Panc1 (cell line): Measurements from ENCODE around the gene ANO4. TPM values are rescaled to one million over a fixed set of nuclear protein-coding genes. Genes with fewer than 3 reads are reported as not detected.

Experiments
- ATAC-seq: fragments of 200-7000 bp; cut with Tn5 transposase; 2 replicates; pipeline ENCODE4 v1.9.1; 2020; ENCODE audit warnings: mild to moderate bottlenecking, moderate library complexity
- BruUV-seq: library from RNA; stranded (reverse); fragments of 400-500 nt; replicated peaks from 2 replicates; lab custom pipeline; 2021; lab: Mats Ljungman, UMichigan
- CTCF ChIA-PET: fragments of 300-600 bp; sonication (Branson Sonifier 250); formaldehyde crosslinking; loops from one replicate; lab custom pipeline; 2022; ENCODE audit warnings: antibody characterized with exemption; lab: Charles Lee
- POLR2A ChIA-PET: fragments of 300-600 bp; sonication (Branson Sonifier 250); formaldehyde crosslinking; loops from one replicate; lab custom pipeline; 2022; ENCODE audit warnings: antibody characterized with exemption; lab: Charles Lee
- DNase-seq: peaks from one replicate; pipeline ENCODE4 v3.0.0-alpha.2; 2010; ENCODE audit warnings: low read depth, low spot score
- H3K27ac ChIP-seq: 2 replicates; pipeline ENCODE4 v1.5.1; 2011; ENCODE audit warnings: mild to moderate bottlenecking, low read length, inconsistent platforms
- H3K27me3 ChIP-seq: fragments of 200-500 bp; sonication (Bioruptor generic); 2 replicates; pipeline ENCODE4 v1.6.0; 2014; ENCODE audit warnings: low read length, inconsistent platforms; ENCODE audit not compliant: control insufficient read depth, insufficient read depth
- H3K36me3 ChIP-seq: fragments of 200-500 bp; sonication (Bioruptor generic); 2 replicates; pipeline ENCODE4 v1.5.1; 2014; ENCODE audit warnings: inconsistent platforms, mild to moderate bottlenecking, low read length, moderate library complexity; ENCODE audit not compliant: control insufficient read depth, insufficient read depth
- H3K4me1 ChIP-seq: 2 replicates; pipeline ENCODE4 v1.5.1; 2011; ENCODE audit warnings: inconsistent platforms, mild to moderate bottlenecking, low read length, moderate library complexity; ENCODE audit not compliant: control insufficient read depth, insufficient read depth
- H3K4me3 ChIP-seq, 2 experiments: 2 replicates each; pipeline ENCODE4 v1.5.1; 2011 to 2012; ENCODE audit warnings: low read depth in 2 of 2, low read length in 2 of 2, mild to moderate bottlenecking in 2 of 2, inconsistent platforms in 1 of 2, moderate library complexity in 1 of 2
- H3K9me3 ChIP-seq: fragments of 200-500 bp; sonication (Bioruptor generic); 2 replicates; pipeline ENCODE4 v1.5.1; 2014; ENCODE audit warnings: low read depth, mild to moderate bottlenecking, inconsistent platforms, low read length, moderate library complexity; ENCODE audit not compliant: control insufficient read depth, insufficient read depth
- POLR2AphosphoS5 ChIP-seq: IDR thresholded peaks from 2 replicates; pipeline ENCODE4 v1.6.1; 2012; ENCODE audit warnings: mild to moderate bottlenecking, low read depth, low read length, moderate library complexity
- SIN3A ChIP-seq: IDR thresholded peaks from 2 replicates; pipeline ENCODE4 v1.6.1; 2012; ENCODE audit warnings: low read depth, mild to moderate bottlenecking, low read length, moderate library complexity, borderline replicate concordance; ENCODE audit not compliant: insufficient read depth
- TCF7L2 ChIP-seq: IDR thresholded peaks from 2 replicates; pipeline ENCODE4 v1.6.1; 2011; ENCODE audit warnings: mild to moderate bottlenecking, low read depth, low read length, inconsistent platforms
- in situ Hi-C: cut with HindIII; loops from 2 replicates; pipeline ENCODE4 v1.10.0; 2016; ENCODE audit warnings: low sequenced_read_pairs, low pct_unique_long_range_greater_than_20kb
- intact Hi-C: fragments of 100-400 bp; cut with micrococcal nuclease; formaldehyde crosslinking; loops from one replicate; pipeline ENCODE4 v1.10.0; 2022; ENCODE audit not compliant: unreplicated experiment
- total RNA-seq: library from RNA; stranded (reverse); gene quantifications from one replicate; pipeline ENCODE4 v1.2.1, GENCODE V29; 2021; ENCODE audit not compliant: unreplicated experiment
- TF ChIP-seq, protein P1 (sequence below), 2 experiments: IDR thresholded peaks; 2 replicates each; pipeline ENCODE4 v1.6.1; 2011 to 2012; ENCODE audit warnings: low read depth in 2 of 2, control low read depth in 1 of 2, low read length in 1 of 2, mild to moderate bottlenecking in 1 of 2, moderate library complexity in 1 of 2; ENCODE audit not compliant: insufficient read depth in 1 of 2
- TF ChIP-seq, protein P2 (sequence below): fragments of 450-650 bp; IDR thresholded peaks from 2 replicates; pipeline ENCODE4 v1.5.1; 2017; ENCODE audit warnings: mild to moderate bottlenecking

ANO4 gene
- total RNA-seq, 1 experiment from 2014 or later = not detected

DNA sequence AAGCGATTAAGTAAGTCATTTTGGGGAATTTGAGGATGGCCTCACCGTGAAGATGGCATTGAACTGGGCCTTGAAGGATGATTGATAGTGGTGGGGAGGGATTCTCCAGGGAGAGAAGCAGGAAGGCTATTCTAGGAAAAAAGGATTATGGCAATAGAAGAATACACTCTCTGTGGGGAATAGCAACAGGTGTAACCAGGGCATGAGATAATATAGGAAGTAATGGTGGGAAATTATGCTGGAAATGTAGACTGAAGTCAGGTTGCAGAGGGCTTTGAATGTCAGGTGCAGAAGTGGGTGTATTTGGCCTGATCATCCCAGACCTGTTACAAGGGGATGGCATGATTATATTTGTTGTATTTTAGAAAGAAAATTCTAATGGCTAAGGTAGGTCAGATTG is 4.6 kb upstream of the ANO4 start:
- ChIA-PET POLR2A (no interaction called here), CTCF (no interaction called here)
- no peaks in the 10 kb centered on the region for H3K9me3 ChIP-seq
- no peak for ATAC-seq
- no peak overlapping the region for H3K27ac ChIP-seq
- H3K4me1 ChIP-seq = no peaks in the 10 kb centered on the region; the same call in 1 of the 2 replicates
- no peak overlapping the region for H3K4me3 ChIP-seq
- no peaks in the 10 kb centered on the region for H3K36me3 ChIP-seq
- no peak for DNase-seq
- TF ChIP-seq, protein P1, sequence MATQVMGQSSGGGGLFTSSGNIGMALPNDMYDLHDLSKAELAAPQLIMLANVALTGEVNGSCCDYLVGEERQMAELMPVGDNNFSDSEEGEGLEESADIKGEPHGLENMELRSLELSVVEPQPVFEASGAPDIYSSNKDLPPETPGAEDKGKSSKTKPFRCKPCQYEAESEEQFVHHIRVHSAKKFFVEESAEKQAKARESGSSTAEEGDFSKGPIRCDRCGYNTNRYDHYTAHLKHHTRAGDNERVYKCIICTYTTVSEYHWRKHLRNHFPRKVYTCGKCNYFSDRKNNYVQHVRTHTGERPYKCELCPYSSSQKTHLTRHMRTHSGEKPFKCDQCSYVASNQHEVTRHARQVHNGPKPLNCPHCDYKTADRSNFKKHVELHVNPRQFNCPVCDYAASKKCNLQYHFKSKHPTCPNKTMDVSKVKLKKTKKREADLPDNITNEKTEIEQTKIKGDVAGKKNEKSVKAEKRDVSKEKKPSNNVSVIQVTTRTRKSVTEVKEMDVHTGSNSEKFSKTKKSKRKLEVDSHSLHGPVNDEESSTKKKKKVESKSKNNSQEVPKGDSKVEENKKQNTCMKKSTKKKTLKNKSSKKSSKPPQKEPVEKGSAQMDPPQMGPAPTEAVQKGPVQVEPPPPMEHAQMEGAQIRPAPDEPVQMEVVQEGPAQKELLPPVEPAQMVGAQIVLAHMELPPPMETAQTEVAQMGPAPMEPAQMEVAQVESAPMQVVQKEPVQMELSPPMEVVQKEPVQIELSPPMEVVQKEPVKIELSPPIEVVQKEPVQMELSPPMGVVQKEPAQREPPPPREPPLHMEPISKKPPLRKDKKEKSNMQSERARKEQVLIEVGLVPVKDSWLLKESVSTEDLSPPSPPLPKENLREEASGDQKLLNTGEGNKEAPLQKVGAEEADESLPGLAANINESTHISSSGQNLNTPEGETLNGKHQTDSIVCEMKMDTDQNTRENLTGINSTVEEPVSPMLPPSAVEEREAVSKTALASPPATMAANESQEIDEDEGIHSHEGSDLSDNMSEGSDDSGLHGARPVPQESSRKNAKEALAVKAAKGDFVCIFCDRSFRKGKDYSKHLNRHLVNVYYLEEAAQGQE (IDR thresholded peaks at IDR 0.05; ENCODE audit: insufficient read depth in 1 of 2, low read depth in 2 of 2, low read length in 1 of 2) = no peak
- TF ChIP-seq TCF7L2 = no peak
- TF ChIP-seq POLR2AphosphoS5 = no peak
- no peak for TF ChIP-seq SIN3A
- in situ Hi-C loops (no loop called here), intact Hi-C loops (no loop called here)
- no TSS peak for BruUV-seq
- H3K27me3 ChIP-seq = peaks cover 12% of the 10 kb centered on the region

DNA sequence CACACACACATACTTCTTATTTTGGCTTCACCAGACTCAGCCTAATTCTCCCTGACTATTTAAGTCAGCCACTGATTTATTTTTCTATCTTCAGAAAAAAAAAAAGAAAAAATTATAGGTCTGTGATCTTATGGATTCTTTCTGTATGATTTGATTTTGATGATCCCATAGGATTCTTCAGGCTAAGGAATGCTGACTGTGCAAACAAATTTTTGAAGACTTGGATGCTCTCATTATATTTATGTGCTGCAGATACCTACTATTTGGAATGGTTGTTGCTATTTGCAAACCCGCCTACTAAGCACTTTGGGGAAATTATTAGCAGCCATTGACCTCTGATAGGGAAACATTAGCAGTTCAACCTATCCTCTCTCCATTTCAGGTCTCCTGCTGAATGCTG is 4.0 kb upstream of the ANO4 start:
- POLR2A ChIA-PET = no interaction called here
- ATAC-seq = no peak
- intact Hi-C loops = no loop called here
- BruUV-seq = no TSS peak
- DNase-seq = no peak
- TF ChIP-seq, protein P1 (IDR thresholded peaks at IDR 0.05; ENCODE audit: insufficient read depth in 1 of 2, low read depth in 2 of 2, low read length in 1 of 2) = no peak
- TF ChIP-seq SIN3A (no peak), POLR2AphosphoS5 (no peak), TCF7L2 (no peak)
- TF ChIP-seq, protein P2, sequence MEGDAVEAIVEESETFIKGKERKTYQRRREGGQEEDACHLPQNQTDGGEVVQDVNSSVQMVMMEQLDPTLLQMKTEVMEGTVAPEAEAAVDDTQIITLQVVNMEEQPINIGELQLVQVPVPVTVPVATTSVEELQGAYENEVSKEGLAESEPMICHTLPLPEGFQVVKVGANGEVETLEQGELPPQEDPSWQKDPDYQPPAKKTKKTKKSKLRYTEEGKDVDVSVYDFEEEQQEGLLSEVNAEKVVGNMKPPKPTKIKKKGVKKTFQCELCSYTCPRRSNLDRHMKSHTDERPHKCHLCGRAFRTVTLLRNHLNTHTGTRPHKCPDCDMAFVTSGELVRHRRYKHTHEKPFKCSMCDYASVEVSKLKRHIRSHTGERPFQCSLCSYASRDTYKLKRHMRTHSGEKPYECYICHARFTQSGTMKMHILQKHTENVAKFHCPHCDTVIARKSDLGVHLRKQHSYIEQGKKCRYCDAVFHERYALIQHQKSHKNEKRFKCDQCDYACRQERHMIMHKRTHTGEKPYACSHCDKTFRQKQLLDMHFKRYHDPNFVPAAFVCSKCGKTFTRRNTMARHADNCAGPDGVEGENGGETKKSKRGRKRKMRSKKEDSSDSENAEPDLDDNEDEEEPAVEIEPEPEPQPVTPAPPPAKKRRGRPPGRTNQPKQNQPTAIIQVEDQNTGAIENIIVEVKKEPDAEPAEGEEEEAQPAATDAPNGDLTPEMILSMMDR = no peak
- Histone ChIP-seq H3K4me1 (no peaks in the 10 kb centered on the region; the same call in 1 of the 2 replicates), H3K4me3 (no peak overlapping the region), H3K9me3 (no peaks in the 10 kb centered on the region), H3K27me3 (peaks cover 12% of the 10 kb centered on the region), H3K27ac (no peak overlapping the region), H3K36me3 (no peaks in the 10 kb centered on the region)
- CTCF ChIA-PET = no interaction called here
- in situ Hi-C loops = no loop called here
